HEK293T (cell line): ENCODE measurements around the gene TAF1B.

Experiments used
- CTCF ChIA-PET: fragments of 350-600 bp; formaldehyde crosslinking; extraction: SDS; loops from one replicate; lab custom pipeline; 2021; ENCODE audit warnings: antibody characterized with exemption, inconsistent platforms; lab: Yijun Ruan, JAX
- POLR2A ChIA-PET: fragments of 350-600 bp; formaldehyde crosslinking; extraction: SDS; loops from one replicate; lab custom pipeline; 2020; ENCODE audit warnings: antibody characterized with exemption, inconsistent platforms; lab: Yijun Ruan, JAX
- DNase-seq: peaks from one replicate; pipeline ENCODE4 v3.0.0; 2012; ENCODE audit warnings: mixed read lengths; ENCODE audit errors: extremely low spot score
- ARNT ChIP-seq: fragments of 450-650 bp; IDR thresholded peaks from 2 replicates; pipeline ENCODE4 v1.6.1; 2017; ENCODE audit warnings: mild to moderate bottlenecking
- BHLHE40 ChIP-seq: fragments of 450-650 bp; IDR thresholded peaks from 2 replicates; pipeline ENCODE4 v1.6.1; 2016; ENCODE audit warnings: mild to moderate bottlenecking, moderate library complexity, borderline replicate concordance
- CTBP1 ChIP-seq: fragments of 450-650 bp; IDR thresholded peaks from 2 replicates; pipeline ENCODE4 v1.6.1; 2016; ENCODE audit warnings: borderline replicate concordance
- ELF4 ChIP-seq: fragments of 450-650 bp; IDR thresholded peaks from 2 replicates; pipeline ENCODE4 v1.6.1; 2017; ENCODE audit warnings: antibody characterized with exemption
- FOXA1 ChIP-seq: fragments of 450-650 bp; IDR thresholded peaks from 2 replicates; pipeline ENCODE4 v1.6.1; 2016; ENCODE audit warnings: mild to moderate bottlenecking
- FOXK2 ChIP-seq: fragments of 450-650 bp; IDR thresholded peaks from 2 replicates; pipeline ENCODE4 v1.6.1; 2016; ENCODE audit warnings: mild to moderate bottlenecking
- FOXM1 ChIP-seq: fragments of 450-650 bp; IDR thresholded peaks from 2 replicates; pipeline ENCODE4 v1.6.1; 2017; ENCODE audit warnings: mild to moderate bottlenecking, borderline replicate concordance
- HDGF ChIP-seq: fragments of 450-650 bp; IDR thresholded peaks from 2 replicates; pipeline ENCODE4 v1.6.1; 2017; ENCODE audit warnings: antibody characterized with exemption, borderline replicate concordance
- L3MBTL2 ChIP-seq: fragments of 450-650 bp; conservative IDR thresholded peaks from 2 replicates; pipeline ENCODE4 v1.6.1; 2016; ENCODE audit warnings: mild to moderate bottlenecking
- LEF1 ChIP-seq: fragments of 450-650 bp; IDR thresholded peaks from 2 replicates; pipeline ENCODE4 v1.6.1; 2017; ENCODE audit warnings: mild to moderate bottlenecking, borderline replicate concordance
- NFRKB ChIP-seq: fragments of 450-650 bp; IDR thresholded peaks from 2 replicates; pipeline ENCODE4 v1.6.1; 2016; ENCODE audit warnings: mild to moderate bottlenecking, moderate library complexity
- SP1 ChIP-seq: fragments of 450-650 bp; IDR thresholded peaks from 2 replicates; pipeline ENCODE4 v1.6.1; 2017
- SUZ12 ChIP-seq: fragments of 450-650 bp; IDR thresholded peaks from 2 replicates; pipeline ENCODE4 v1.6.1; 2016; ENCODE audit warnings: mild to moderate bottlenecking
- TARDBP ChIP-seq: fragments of 450-650 bp; IDR thresholded peaks from 2 replicates; pipeline ENCODE4 v1.6.1; 2016
- ZNF384 ChIP-seq: fragments of 450-650 bp; IDR thresholded peaks from 2 replicates; pipeline ENCODE4 v1.6.1; 2016
- TF ChIP-seq, protein P1 (sequence below): fragments of 450-650 bp; IDR thresholded peaks from 2 replicates; pipeline ENCODE4 v1.6.1; 2016

The TAF1B gene

DNA sequence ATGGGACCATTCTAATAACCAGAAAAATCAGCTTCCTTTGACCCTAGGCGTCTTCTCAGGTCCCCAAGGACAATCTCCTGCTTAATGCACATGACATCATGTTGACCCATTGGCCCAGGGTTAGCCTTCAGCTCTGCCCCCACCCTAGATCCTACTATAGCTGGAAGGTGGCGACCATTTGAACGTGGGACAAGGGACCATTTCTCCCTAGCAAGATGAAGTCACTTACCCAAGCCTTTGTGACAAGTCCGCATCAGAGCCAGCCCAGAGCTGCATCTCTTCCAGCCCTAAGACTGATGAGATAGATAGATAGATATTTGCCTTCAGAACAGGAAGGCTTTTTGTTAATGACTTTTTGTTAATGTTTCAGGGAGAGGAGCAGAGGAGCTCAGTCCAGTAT lies 28.2 kb upstream of the TAF1B start:
- ChIA-PET CTCF (interaction anchor here (0.9 to 3.2 kb wide), 4 partner anchors 9 to 183 kb away, joined by 3 to 31 read pairs (median 4); no protein-coding TSS in a partner anchor), POLR2A (interaction anchor here (7.3 kb wide), 1 partner anchor 28 kb away, joined by 38 read pairs; the partner anchor contains the start of gene TAF1B)
- no peak for DNase-seq
- TF ChIP-seq ZNF384 = no peak
- no peak for TF ChIP-seq NFRKB
- TF ChIP-seq SP1 = no peak
- TF ChIP-seq HDGF = no peak
- TF ChIP-seq, protein P1, sequence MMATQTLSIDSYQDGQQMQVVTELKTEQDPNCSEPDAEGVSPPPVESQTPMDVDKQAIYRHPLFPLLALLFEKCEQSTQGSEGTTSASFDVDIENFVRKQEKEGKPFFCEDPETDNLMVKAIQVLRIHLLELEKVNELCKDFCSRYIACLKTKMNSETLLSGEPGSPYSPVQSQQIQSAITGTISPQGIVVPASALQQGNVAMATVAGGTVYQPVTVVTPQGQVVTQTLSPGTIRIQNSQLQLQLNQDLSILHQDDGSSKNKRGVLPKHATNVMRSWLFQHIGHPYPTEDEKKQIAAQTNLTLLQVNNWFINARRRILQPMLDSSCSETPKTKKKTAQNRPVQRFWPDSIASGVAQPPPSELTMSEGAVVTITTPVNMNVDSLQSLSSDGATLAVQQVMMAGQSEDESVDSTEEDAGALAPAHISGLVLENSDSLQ = no peak
- TF ChIP-seq TARDBP = no peak
- no peak for TF ChIP-seq CTBP1
- no peak for TF ChIP-seq BHLHE40
- no peak for TF ChIP-seq L3MBTL2
- TF ChIP-seq FOXK2 = no peak
- no peak for TF ChIP-seq FOXA1
- TF ChIP-seq SUZ12 = no peak
- no peak for TF ChIP-seq LEF1
- TF ChIP-seq FOXM1 = no peak
- no peak for TF ChIP-seq ELF4
- TF ChIP-seq ARNT = no peak

DNA sequence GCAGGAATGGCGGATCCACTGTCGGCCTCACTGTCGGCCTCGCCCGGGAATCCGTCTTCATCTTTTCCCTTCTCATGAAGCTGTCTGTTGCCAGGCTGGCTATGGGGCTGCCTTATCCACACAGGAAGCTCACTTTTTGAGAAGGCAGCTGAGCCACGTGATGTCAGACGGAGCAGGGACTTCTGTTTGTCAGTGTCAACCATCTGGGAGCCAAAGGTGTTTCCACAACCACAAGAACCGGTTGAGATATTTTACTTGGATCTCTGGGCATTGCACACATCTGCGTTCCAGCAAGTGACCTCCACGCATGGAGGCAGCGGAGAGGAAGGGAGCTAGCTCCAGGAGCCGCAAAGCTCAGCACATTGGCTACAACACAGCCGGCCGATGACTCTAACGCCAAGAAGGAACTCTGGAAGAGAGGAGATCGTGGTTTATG lies 27.4 kb upstream of the TAF1B start:
- ChIA-PET CTCF (interaction anchor here (0.5 kb wide), 1 partner anchor 206 kb away, joined by 5 read pairs; no protein-coding TSS in a partner anchor), POLR2A (interaction anchor here (7.3 kb wide), 1 partner anchor 27 kb away, joined by 38 read pairs; the partner anchor contains the start of gene TAF1B)
- DNase-seq = no peak
- TF ChIP-seq BHLHE40 = no peak
- TF ChIP-seq FOXM1 = no peak
- no peak for TF ChIP-seq HDGF
- no peak for TF ChIP-seq NFRKB
- no peak for TF ChIP-seq CTBP1
- TF ChIP-seq SP1 = no peak
- TF ChIP-seq ZNF384 = no peak
- TF ChIP-seq, protein P1 = no peak

DNA sequence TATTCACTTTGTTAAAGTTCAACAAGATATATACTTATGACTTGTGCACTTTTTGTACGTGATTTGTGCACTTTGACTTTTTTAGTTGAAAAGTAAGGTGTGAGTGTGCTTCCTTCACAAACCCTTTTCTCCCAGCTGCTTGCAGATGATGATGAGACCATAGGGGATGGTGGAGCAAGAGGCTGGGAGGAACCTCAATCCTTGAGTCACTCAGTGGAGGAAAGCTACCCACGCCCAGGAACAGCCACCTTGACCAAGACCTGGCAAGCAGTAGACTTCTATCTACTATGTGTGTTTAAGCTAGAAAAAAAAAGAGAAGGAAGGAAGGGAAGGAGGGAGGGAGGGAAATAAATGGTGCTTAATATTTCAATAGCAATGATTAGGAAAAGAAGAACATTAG lies 25.2 kb upstream of the TAF1B start:
- TF ChIP-seq ARNT = no peak
- DNase-seq = no peak
- ChIA-PET POLR2A (interaction anchor here (7.3 kb wide), 1 partner anchor 25 kb away, joined by 38 read pairs; the partner anchor contains the start of gene TAF1B), CTCF (no interaction called here)

DNA sequence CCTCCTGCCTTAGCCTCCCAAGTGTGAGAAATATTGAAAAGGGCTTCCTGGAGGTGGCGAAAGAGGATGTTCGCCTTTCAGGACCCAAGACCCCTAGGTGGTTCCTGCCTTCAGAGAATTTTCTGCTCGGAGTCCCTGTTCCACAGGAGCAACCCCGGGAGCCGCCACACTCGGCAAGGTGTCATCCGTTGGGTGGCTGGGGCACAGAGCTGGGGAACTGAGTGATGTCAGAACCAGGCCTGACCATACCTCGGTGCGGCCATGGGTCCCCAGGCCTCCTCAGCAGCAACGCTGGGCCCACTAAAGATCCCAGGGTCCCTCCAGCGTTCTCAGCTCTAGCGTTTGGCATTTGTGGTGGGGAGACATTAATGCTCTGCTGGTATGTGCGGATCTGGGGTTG lies 23.7 kb upstream of the TAF1B start:
- TF ChIP-seq CTBP1 (no peak), TARDBP (no peak), ELF4 (no peak), NFRKB (no peak), SP1 (no peak), FOXM1 (no peak), L3MBTL2 (no peak), SUZ12 (no peak), ZNF384 (no peak), ARNT (no peak), FOXK2 (no peak), HDGF (no peak), FOXA1 (no peak)
- TF ChIP-seq, protein P1 = no peak
- no peak for DNase-seq
- ChIA-PET POLR2A (interaction anchor here (3.9 kb wide), 1 partner anchor 24 kb away, joined by 25 read pairs; the partner anchor contains the start of gene TAF1B), CTCF (no interaction called here)

DNA sequence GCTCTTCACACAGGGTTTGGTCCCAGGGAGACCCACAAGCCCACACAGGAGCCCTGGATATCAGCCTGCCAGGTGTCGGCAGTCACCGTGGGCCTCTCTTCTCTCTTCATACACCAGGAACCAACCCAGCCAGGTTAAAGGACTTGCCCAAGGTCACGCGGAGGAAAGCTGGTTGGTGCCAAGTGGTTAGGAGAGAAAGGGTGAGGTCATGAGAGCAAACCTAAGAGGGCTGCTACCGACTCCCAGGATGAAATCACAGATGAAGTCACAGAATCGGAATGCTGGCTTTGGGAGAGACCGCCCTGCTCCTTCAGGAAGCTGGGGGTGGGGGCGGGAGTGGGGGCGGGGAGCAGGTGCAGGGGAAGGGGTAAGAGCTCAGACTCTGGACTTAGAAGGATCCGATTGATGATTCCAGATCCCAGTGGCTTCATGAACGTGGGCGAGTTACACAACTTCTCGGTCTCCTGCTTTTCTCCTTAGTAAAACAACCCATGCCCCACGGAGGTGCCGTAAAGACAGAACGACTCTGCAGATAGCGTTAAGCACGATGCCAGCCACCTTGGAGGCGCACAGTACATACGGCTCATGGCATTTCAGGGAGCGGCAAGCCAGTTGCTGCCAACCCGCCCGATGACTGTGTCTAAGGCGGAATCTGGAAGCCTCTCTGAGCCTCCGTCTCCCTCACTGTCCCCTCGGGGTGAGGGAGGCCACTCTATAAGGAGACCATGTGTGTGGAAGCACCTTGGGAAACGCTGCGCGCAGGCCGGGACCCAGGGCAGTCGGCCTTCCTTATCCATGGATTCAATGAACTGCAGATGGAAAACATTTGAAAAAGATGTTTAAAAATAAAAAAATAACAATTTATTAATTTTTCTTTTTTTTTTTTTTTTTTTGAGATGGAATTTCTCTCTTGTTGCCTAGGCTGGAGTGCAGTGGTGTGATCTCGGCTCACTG lies 23.0 kb upstream of the TAF1B start:
- no peak for DNase-seq
- ChIA-PET CTCF (no interaction called here), POLR2A (interaction anchor here (3.9 kb wide), 1 partner anchor 24 kb away, joined by 25 read pairs; the partner anchor contains the start of gene TAF1B)
- TF ChIP-seq BHLHE40 (no peak), FOXK2 (no peak), L3MBTL2 (no peak), FOXA1 (no peak), ARNT (no peak), LEF1 (no peak), ZNF384 (no peak), ELF4 (no peak), SUZ12 (no peak), SP1 (no peak), NFRKB (no peak), FOXM1 (no peak), HDGF (no peak), TARDBP (no peak), CTBP1 (no peak)
- TF ChIP-seq, protein P1 = no peak
